CD4-positive, alpha-beta T cell (primary cell): Measurements from ENCODE around the gene SGCE. TPM values are rescaled to one million over a fixed set of nuclear protein-coding genes. Genes with fewer than 3 reads are reported as not detected.

Experiments
- ATAC-seq: fragments of 200-7000 bp; cut with Tn5 transposase; one replicate; pipeline ENCODE4 v1.10.0; 2022; ENCODE audit warnings: mild to moderate bottlenecking; ENCODE audit not compliant: poor library complexity
- CTCF ChIA-PET: fragments of 350-600 bp; sonication (Branson Sonifier 250); formaldehyde crosslinking; loops from one replicate; lab custom pipeline; 2021; ENCODE audit warnings: antibody characterized with exemption, inconsistent platforms; lab: Charles Lee
- POLR2A ChIA-PET: fragments of 350-600 bp; sonication (Branson Sonifier 250); formaldehyde crosslinking; loops from one replicate; lab custom pipeline; 2021; ENCODE audit warnings: antibody characterized with exemption, inconsistent platforms; lab: Charles Lee
- DNase-seq, 14 experiments: peaks; one replicate each; pipeline ENCODE4 v3.0.0-alpha.2; 2013 to 2020; ENCODE audit warnings: mixed read lengths in 2 of 14
- H3K27ac ChIP-seq, 2 donors: one replicate each; pipeline versions ENCODE4 v1.5.1 to v1.7.0; 2013; ENCODE audit warnings: low read length in 2 of 2, low read depth in 1 of 2, mild to moderate bottlenecking in 1 of 2
- H3K27me3 ChIP-seq, 2 experiments: 1 replicate in 1 of 2; 2 replicates in 1 of 2; pipeline versions ENCODE4 v1.6.1 to v1.7.0; 2013; ENCODE audit warnings: low read length in 2 of 2, control low read depth in 1 of 2, mild to moderate bottlenecking in 1 of 2, moderate library complexity in 1 of 2; ENCODE audit not compliant: insufficient read depth in 2 of 2, control insufficient read depth in 1 of 2
- H3K36me3 ChIP-seq: one replicate; pipeline ENCODE4 v1.6.1; 2013; ENCODE audit warnings: low read length, control low read depth; ENCODE audit not compliant: insufficient read depth
- H3K4me1 ChIP-seq: one replicate; pipeline ENCODE4 v1.6.1; 2013; ENCODE audit warnings: low read length, control low read depth; ENCODE audit not compliant: insufficient read depth
- H3K4me3 ChIP-seq: one replicate; pipeline ENCODE4 v1.5.1; 2013; ENCODE audit warnings: mild to moderate bottlenecking, low read length, moderate library complexity
- H3K9me3 ChIP-seq, 2 experiments: 1 replicate in 1 of 2; 2 replicates in 1 of 2; pipeline versions ENCODE4 v1.6.1 to v1.7.0; 2013; ENCODE audit warnings: low read length in 2 of 2, mild to moderate bottlenecking in 2 of 2, control low read depth in 1 of 2, moderate library complexity in 1 of 2; ENCODE audit not compliant: control insufficient read depth in 1 of 2, insufficient read depth in 1 of 2
- H3K27ac Mint-ChIP-seq: one replicate; pipeline ENCODE4 v1.8.0; 2020; ENCODE audit warnings: mixed read lengths
- H3K27me3 Mint-ChIP-seq: one replicate; pipeline ENCODE4 v1.8.0; 2021; ENCODE audit warnings: mixed read lengths
- H3K36me3 Mint-ChIP-seq: one replicate; pipeline ENCODE4 v1.8.0; 2021; ENCODE audit warnings: low read depth, mixed read lengths
- H3K4me1 Mint-ChIP-seq: one replicate; pipeline ENCODE4 v1.8.0; 2021; ENCODE audit warnings: low read depth, mixed read lengths
- H3K4me3 Mint-ChIP-seq: one replicate; pipeline ENCODE4 v1.8.0; 2020; ENCODE audit warnings: mild to moderate bottlenecking, mixed read lengths
- H3K9me3 Mint-ChIP-seq: one replicate; pipeline ENCODE4 v1.8.0; 2020; ENCODE audit warnings: mixed read lengths
- intact Hi-C, 2 experiments: fragments of 100-400 bp; cut with DNase I in 1 of 2; cut with micrococcal nuclease in 1 of 2; formaldehyde crosslinking; loops; one replicate each; pipeline versions ENCODE4 v1.15.1 to v1.9.0; 2023 to 2025; cut with DNase I, micrococcal nuclease
- total RNA-seq, 174 experiments: library from RNA in 2 of 174; stranded (reverse) in 2 of 174; gene quantifications; one replicate each; pipeline ENCODE4 v1.2.3 and lab custom pipeline; 2021 to 2026
- TF ChIP-seq, protein P1 (sequence below): fragments of 200-600 bp; IDR thresholded peaks from one replicate; pipeline ENCODE4 v1.8.0; 2022; ENCODE audit warnings: antibody characterized with exemption, mild to moderate bottlenecking

The SGCE gene
- total RNA-seq, 2 experiments from 2014 or later: 0.31 TPM; not detected in 1

DNA sequence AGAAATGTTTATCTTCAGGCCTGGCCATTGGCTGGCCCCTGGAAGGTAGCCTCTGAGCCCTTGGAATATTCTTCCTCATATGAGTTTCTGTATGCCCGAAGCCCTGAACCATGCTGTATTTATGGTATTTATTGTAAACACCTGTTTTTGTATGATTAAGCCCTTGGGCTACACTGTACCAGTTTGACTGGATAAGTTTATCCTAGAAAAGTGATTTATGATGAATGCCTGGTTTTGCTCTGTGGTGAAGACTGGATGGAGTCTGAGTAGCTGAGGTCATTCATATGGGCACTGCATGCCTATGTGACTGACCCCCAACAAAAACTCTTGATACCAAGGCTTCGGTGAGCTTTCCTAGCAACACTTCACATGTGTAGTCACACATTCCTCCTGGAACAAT lies 79.6 kb downstream of the SGCE start:
- ATAC-seq (no peak), DNase-seq (no peak)
- ChIA-PET POLR2A (no interaction called here), CTCF (no interaction called here)
- Mint-ChIP-seq H3K4me1 (no peaks in the 10 kb centered on the region), H3K4me3 (no peak overlapping the region), H3K9me3 (peaks cover 18% of the 10 kb centered on the region), H3K27ac (no peak overlapping the region), H3K27me3 (no peaks in the 10 kb centered on the region), H3K36me3 (peaks cover 94% of the 10 kb centered on the region)
- Histone ChIP-seq H3K4me3 (no peak overlapping the region), H3K9me3 (peaks cover 4 to 9% of the 10 kb centered on the region in 2 experiments), H3K4me1 (no peaks in the 10 kb centered on the region), H3K36me3 (peaks cover 17% of the 10 kb centered on the region), H3K27me3 (no peaks in the 10 kb centered on the region), H3K27ac (no peak overlapping the region)
- TF ChIP-seq, protein P1, sequence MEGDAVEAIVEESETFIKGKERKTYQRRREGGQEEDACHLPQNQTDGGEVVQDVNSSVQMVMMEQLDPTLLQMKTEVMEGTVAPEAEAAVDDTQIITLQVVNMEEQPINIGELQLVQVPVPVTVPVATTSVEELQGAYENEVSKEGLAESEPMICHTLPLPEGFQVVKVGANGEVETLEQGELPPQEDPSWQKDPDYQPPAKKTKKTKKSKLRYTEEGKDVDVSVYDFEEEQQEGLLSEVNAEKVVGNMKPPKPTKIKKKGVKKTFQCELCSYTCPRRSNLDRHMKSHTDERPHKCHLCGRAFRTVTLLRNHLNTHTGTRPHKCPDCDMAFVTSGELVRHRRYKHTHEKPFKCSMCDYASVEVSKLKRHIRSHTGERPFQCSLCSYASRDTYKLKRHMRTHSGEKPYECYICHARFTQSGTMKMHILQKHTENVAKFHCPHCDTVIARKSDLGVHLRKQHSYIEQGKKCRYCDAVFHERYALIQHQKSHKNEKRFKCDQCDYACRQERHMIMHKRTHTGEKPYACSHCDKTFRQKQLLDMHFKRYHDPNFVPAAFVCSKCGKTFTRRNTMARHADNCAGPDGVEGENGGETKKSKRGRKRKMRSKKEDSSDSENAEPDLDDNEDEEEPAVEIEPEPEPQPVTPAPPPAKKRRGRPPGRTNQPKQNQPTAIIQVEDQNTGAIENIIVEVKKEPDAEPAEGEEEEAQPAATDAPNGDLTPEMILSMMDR: no peak
- intact Hi-C loops: no loop called here

DNA sequence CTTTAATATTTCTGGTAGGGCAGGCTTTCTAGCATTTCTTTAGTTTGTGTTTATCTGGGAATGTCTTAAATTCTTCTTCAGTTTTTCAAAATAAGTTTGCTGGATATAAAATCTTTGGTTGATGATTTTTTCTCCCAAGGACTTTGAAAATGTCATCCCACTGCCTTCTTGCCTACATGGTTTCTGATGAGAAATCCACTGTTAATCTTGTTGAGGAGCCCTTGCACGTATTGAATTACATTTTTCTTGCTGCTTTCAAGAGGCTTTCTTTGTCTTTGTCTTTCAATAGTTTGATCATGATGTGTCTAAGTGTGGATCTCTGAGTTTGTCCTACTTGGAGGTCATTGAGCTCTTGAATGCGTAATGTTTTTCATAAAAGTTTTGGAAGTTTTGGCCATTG lies 80.3 kb downstream of the SGCE start:
- Mint-ChIP-seq H3K27me3 (no peaks in the 10 kb centered on the region), H3K27ac (no peak overlapping the region), H3K4me1 (no peaks in the 10 kb centered on the region), H3K4me3 (no peak overlapping the region), H3K9me3 (peaks cover 15% of the 10 kb centered on the region), H3K36me3 (peaks cover 97% of the 10 kb centered on the region)
- no peak overlapping the region for H3K4me3 ChIP-seq
- H3K4me1 ChIP-seq: no peaks in the 10 kb centered on the region
- H3K27ac ChIP-seq: no peak overlapping the region
- TF ChIP-seq, protein P1: no peak
- CTCF ChIA-PET: no interaction called here
- POLR2A ChIA-PET: no interaction called here
- no peak for DNase-seq
- no peaks in the 10 kb centered on the region for H3K27me3 ChIP-seq
- H3K9me3 ChIP-seq: peaks cover 4 to 9% of the 10 kb centered on the region in 2 experiments
- H3K36me3 ChIP-seq: peaks cover 22% of the 10 kb centered on the region
- no peak for ATAC-seq
- intact Hi-C loops: no loop called here

DNA sequence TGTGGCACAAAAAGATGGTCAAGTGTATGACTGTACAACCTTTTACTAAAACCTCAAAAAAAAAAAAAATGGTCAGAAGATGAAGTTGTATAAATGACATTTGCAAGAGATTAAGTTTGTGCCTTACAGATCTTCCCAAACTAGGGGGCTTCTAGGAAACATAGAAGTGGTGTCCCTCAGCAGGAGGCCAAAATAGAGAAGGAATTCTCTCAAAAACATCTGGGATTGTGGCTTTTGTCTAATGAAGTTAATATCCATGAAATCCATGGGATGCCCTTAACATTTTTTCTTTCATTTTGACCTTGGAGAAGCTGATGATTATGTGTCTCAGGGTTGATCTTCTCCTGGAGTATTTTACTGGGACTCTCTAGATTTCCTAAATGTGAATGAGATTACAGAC lies 84.1 kb downstream of the SGCE start:
- DNase-seq (no peak), ATAC-seq (no peak)
- Histone ChIP-seq H3K36me3 (peaks cover 19% of the 10 kb centered on the region), H3K27me3 (no peaks in the 10 kb centered on the region), H3K4me1 (no peaks in the 10 kb centered on the region), H3K27ac (no peak overlapping the region), H3K9me3 (peaks cover 4 to 9% of the 10 kb centered on the region in 2 experiments), H3K4me3 (no peak overlapping the region)
- H3K4me1 Mint-ChIP-seq: no peaks in the 10 kb centered on the region
- TF ChIP-seq, protein P1: no peak
- no peak overlapping the region for H3K4me3 Mint-ChIP-seq
- no peak overlapping the region for H3K27ac Mint-ChIP-seq
- ChIA-PET CTCF (no interaction called here), POLR2A (no interaction called here)
- peaks cover 94% of the 10 kb centered on the region for H3K36me3 Mint-ChIP-seq
- H3K27me3 Mint-ChIP-seq: no peaks in the 10 kb centered on the region
- intact Hi-C loops: no loop called here
- H3K9me3 Mint-ChIP-seq: peaks cover 17% of the 10 kb centered on the region
